ENCODE results near the gene NPW.

NPW gene

DNA sequence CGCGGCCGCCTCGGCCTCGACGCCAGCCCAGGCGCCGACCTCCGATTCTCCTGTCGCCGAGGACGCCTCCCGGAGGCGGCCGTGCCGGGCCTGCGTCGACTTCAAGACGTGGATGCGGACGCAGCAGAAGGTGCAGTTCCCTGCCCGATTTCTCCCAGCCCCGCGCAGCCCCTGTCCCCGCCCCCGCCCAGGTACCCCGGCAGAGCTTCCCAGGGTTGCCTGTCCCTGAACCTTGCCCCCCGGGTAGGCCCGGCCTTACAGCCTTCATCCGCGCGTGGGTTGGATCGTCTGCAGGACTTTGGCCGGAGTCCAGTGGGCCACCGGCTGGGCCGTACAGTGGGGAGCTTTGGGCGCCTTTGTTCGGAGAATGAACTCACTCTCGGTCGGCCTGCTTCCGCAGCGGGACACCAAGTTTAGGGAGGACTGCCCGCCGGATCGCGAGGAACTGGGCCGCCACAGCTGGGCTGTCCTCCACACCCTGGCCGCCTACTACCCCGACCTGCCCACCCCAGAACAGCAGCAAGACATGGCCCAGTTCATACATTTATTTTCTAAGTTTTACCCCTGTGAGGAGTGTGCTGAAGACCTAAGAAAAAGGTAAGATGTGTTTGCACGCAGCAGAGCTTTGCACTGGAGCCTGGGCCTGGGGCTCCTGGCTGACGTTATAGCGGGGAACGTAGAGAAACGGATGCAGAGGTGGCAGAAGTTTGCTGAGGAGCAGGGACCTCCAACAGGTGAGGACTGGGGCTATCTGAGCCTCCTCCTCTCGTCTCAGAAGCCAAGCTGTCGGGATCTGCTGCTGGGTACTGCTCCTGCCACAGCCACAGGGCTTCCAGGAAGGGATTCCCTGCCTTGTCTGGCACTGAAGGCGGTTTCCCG, 35.0 kb upstream of the NPW start:
- no peak for DNase-seq (ENCODE audit: low read depth)

GRCh38 chr16:1985466-1986150, 34.0 kb upstream of the NPW start:
- no peak for DNase-seq (ENCODE audit: low read depth)

DNA sequence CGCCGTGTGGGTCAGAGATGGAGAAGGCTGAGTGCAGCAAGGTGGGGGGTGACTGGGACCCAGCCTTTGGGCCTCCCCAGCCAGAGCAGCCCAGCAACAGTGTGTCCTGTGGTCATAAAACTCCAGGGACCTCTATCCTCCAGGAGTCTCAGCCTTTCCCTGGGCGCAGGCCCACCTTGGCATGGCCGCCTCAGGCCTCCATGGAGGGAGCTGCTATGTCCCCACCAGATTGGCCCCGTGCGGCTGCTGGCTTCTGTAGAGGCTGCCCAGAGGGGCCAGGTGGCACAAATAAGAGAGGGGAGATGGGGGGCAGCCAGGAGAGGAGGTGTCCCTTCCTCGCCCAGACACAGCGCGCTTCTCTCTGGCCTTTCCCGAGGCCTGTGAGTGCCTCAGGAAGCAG, 32.4 kb upstream of the NPW start:
- no peak for DNase-seq (ENCODE audit: low read depth)

- no peak for DNase-seq (ENCODE audit: low read depth)
Observed at GRCh38 chr16:1989209-1990100, 30.1 kb upstream of the NPW start, which contains the start of gene SYNGR3. SYNGR3 (plus strand) TSS chr16:1989970; CDS start chr16:1990103, 133 bp downstream.

GRCh38 chr16:1990101-1990350, 29.6 kb upstream of the NPW start:
- no peak for DNase-seq (ENCODE audit: low read depth)

- DNase-seq (ENCODE audit: low read depth) = no peak
Observed at GRCh38 chr16:1990351-1991134, 29.0 kb upstream of the NPW start.

- DNase-seq (ENCODE audit: low read depth) = no peak
Observed at GRCh38 chr16:1991135-1991551, 28.4 kb upstream of the NPW start.

GRCh38 chr16:1991588-1991947, 28.0 kb upstream of the NPW start:
- DNase-seq (ENCODE audit: low read depth) = no peak

- no peak for DNase-seq (ENCODE audit: low read depth)
Observed at GRCh38 chr16:1991948-1992703, 27.5 kb upstream of the NPW start.

- no peak for DNase-seq (ENCODE audit: low read depth)
Observed at GRCh38 chr16:1992704-1993317, 26.8 kb upstream of the NPW start.

DNA sequence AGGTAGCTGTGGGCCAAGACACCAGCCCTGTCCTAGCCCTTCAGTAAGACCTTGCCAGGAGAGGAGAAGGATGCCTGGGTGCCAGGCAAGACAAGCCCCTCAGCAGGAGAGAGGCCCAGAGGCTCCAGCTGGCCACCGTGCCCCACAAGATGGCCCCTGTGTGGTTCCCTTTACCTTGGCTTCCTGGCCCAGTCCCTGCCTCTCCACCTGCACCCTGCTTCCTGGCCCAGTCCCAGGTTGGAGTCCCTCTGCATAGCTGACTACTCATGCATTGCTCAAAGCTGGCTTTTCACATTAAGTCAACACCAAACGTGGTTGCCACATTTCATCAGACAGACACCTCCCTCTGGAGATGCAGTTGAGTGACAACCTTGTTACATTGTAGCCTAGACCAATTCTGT, 25.9 kb upstream of the NPW start:
- DNase-seq (ENCODE audit: low read depth) = no peak

- no peak for DNase-seq (ENCODE audit: low read depth)
Observed at GRCh38 chr16:1997494-1998359, 21.9 kb upstream of the NPW start.

- DNase-seq (ENCODE audit: low read depth) = no peak
Observed at GRCh38 chr16:1998360-1998835, 21.2 kb upstream of the NPW start.

GRCh38 chr16:1998852-1999801, 20.5 kb upstream of the NPW start:
- DNase-seq (ENCODE audit: low read depth) = no peak

GRCh38 chr16:1999866-2000514, 19.6 kb upstream of the NPW start:
- no peak for DNase-seq (ENCODE audit: low read depth)

- no peak for DNase-seq (ENCODE audit: low read depth)
Observed at GRCh38 chr16:2001035-2001434, 18.6 kb upstream of the NPW start.

DNA sequence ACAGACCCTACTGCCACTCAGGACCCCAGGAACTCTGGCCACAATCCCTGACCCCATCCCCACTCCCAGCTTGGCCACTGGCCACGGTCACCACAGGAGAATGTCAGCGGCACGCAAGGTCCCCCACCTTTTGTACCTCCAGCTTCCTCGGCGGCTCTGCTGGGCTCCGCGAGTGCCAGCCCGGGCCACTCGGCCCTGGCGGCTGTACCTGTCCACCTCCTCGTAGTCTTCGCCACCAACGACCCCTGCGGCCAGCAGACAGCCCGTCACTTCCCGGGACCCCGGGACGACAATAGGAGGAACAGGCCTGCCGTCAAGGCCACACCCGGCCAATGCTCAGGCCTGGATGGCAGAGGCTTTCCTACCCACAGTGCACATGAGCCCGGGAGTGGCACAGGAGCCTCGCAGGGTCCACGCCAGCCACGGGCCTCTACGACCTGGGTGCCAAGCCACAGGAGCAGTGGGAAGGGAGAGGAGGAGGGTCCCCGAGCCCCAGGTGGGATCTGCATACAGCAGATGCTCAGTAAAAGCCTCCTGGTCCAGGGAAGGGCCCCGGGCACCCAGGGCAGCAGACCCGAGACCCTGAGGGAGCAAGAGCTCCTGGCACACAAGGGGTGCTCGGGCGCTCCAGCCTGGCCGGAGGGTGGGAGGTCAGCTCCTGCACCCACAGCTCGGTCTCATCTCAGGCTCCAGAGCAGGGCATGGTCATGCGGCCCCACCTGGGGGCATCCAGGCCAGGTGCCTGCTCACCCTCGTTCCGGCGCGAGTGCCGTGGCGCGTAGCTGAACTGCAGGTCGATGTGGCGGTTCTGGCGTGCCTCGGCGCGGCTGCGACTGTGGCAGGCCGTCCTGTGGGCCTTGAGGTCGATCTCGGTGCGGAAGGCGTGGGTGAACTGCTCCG, 17.9 kb upstream of the NPW start:
- no peak for DNase-seq (ENCODE audit: low read depth)

All from HS-27A (cell line).